GM21515 (cell line): ENCODE measurements around the gene SERPING1.

ENCODE experiments used
- ATAC-seq: cut with Tn5 transposase; IDR thresholded peaks from one replicate; pipeline ENCODE4 v1.9.1; 2021; ENCODE audit not compliant: unreplicated experiment

The SERPING1 gene

GRCh38 chr11:57637626-57638004 lies 40.1 kb downstream of the SERPING1 start:
- no peak for ATAC-seq

- ATAC-seq: no peak
These were observed 40.7 kb downstream of the SERPING1 start for GRCh38 chr11:57638005-57638781.

GRCh38 chr11:57638811-57639320 lies 41.4 kb downstream of the SERPING1 start:
- no peak for ATAC-seq

- ATAC-seq: no peak
These were observed 42.0 kb downstream of the SERPING1 start for GRCh38 chr11:57639321-57640067.

GRCh38 chr11:57640068-57640800 lies 42.7 kb downstream of the SERPING1 start:
- no peak for ATAC-seq

GRCh38 chr11:57641011-57641807 lies 43.7 kb downstream of the SERPING1 start:
- no peak for ATAC-seq

GRCh38 chr11:57643802-57644201 lies 46.3 kb downstream of the SERPING1 start:
- ATAC-seq: no peak

GRCh38 chr11:57644748-57645688 lies 47.5 kb downstream of the SERPING1 start:
- peak; percentile 56 for ATAC-seq

GRCh38 chr11:57645689-57646085 lies 48.2 kb downstream of the SERPING1 start:
- ATAC-seq: no peak

GRCh38 chr11:57646194-57646798 lies 48.8 kb downstream of the SERPING1 start:
- ATAC-seq: no peak

- no peak for ATAC-seq
These were observed 49.4 kb downstream of the SERPING1 start for GRCh38 chr11:57646799-57647303.

GRCh38 chr11:57647372-57647771 lies 49.9 kb downstream of the SERPING1 start:
- no peak for ATAC-seq

- no peak for ATAC-seq
These were observed 50.7 kb downstream of the SERPING1 start for GRCh38 chr11:57647960-57648800.

GRCh38 chr11:57648801-57649735 lies 51.6 kb downstream of the SERPING1 start:
- no peak for ATAC-seq

GRCh38 chr11:57649826-57650738 lies 52.6 kb downstream of the SERPING1 start, which contains the start of gene YPEL4:
YPEL4 (minus strand) TSS chr11:57649912; CDS start chr11:57647107, 2,805 bp downstream.
- no peak for ATAC-seq

GRCh38 chr11:57650739-57651090 lies 53.2 kb downstream of the SERPING1 start:
- ATAC-seq: no peak
